CD14-positive monocyte (primary cell): ENCODE data around the gene GRK1. TPM values are rescaled to one million over a fixed set of nuclear protein-coding genes. Genes with fewer than 3 reads are reported as not detected.

Experiments
- DNase-seq, 3 donors: peaks; one replicate each; pipeline ENCODE4 v3.0.0-alpha.2; 2011 to 2022
- H2AFZ ChIP-seq: 2 replicates; pipeline ENCODE4 v1.6.0; 2012; ENCODE audit warnings: mild to moderate bottlenecking, low read depth, low read length, inconsistent platforms; ENCODE audit not compliant: insufficient read depth, poor library complexity, severe bottlenecking
- H3K27ac ChIP-seq, 2 donors: 1 replicate in 1 of 2; 2 replicates in 1 of 2; pipeline ENCODE4 v1.5.1; 2012 to 2013; ENCODE audit warnings: low read length in 2 of 2, control low read depth in 1 of 2, inconsistent platforms in 1 of 2, low read depth in 1 of 2, mild to moderate bottlenecking in 1 of 2
- H3K27me3 ChIP-seq, 2 donors: one replicate each; pipeline versions ENCODE4 v1.6.0 to v1.6.1; 2011 to 2013; ENCODE audit warnings: low read length in 2 of 2; ENCODE audit not compliant: control insufficient read depth in 2 of 2, insufficient read depth in 2 of 2
- H3K36me3 ChIP-seq, 2 donors: replicated peaks in 1 of 2; 1 replicate in 1 of 2; 2 replicates in 1 of 2; pipeline versions ENCODE4 v1.5.1 to v1.6.1; 2012 to 2013; ENCODE audit warnings: low read length in 2 of 2, control low read depth in 1 of 2, inconsistent platforms in 1 of 2, mild to moderate bottlenecking in 1 of 2; ENCODE audit not compliant: insufficient read depth in 2 of 2, control insufficient read depth in 1 of 2
- H3K4me1 ChIP-seq, 2 donors: 1 replicate in 1 of 2; 2 replicates in 1 of 2; pipeline versions ENCODE4 v1.5.1 to v1.6.1; 2012 to 2013; ENCODE audit warnings: low read length in 2 of 2, control low read depth in 1 of 2, inconsistent platforms in 1 of 2, mild to moderate bottlenecking in 1 of 2, moderate library complexity in 1 of 2; ENCODE audit not compliant: insufficient read depth in 2 of 2, control insufficient read depth in 1 of 2
- H3K4me2 ChIP-seq: replicated peaks from 2 replicates; pipeline ENCODE3; 2012; ENCODE audit warnings: low read length, moderate library complexity, mild to moderate bottlenecking; ENCODE audit not compliant: poor library complexity, severe bottlenecking; ENCODE audit errors: extremely low read depth
- H3K4me3 ChIP-seq, 3 experiments: fragments of 200-600 bp in 1 of 3; sonication (generic) in 1 of 3; replicated peaks in 1 of 3; 1 replicate in 2 of 3; 2 replicates in 1 of 3; pipeline ENCODE4 v1.5.1; 2011 to 2013; ENCODE audit warnings: low read length in 3 of 3, mild to moderate bottlenecking in 3 of 3, control low read depth in 2 of 3, low read depth in 2 of 3, inconsistent platforms in 1 of 3, moderate library complexity in 1 of 3
- H3K79me2 ChIP-seq: 2 replicates; pipeline ENCODE4 v1.6.0; 2012; ENCODE audit warnings: mild to moderate bottlenecking, control low read depth, inconsistent platforms, low read length, moderate library complexity; ENCODE audit not compliant: insufficient read depth
- H3K9ac ChIP-seq: 2 replicates; pipeline ENCODE4 v1.6.0; 2017; ENCODE audit warnings: low read length, mild to moderate bottlenecking; ENCODE audit not compliant: insufficient read depth, poor library complexity, severe bottlenecking
- H3K9me3 ChIP-seq, 2 donors: replicated peaks in 1 of 2; 1 replicate in 1 of 2; 2 replicates in 1 of 2; pipeline versions ENCODE4 v1.5.1 to v1.6.1; 2012 to 2013; ENCODE audit warnings: low read length in 2 of 2, control low read depth in 1 of 2; ENCODE audit not compliant: control insufficient read depth in 1 of 2, insufficient read depth in 1 of 2
- H4K20me1 ChIP-seq: 2 replicates; pipeline ENCODE4 v1.6.0; 2012; ENCODE audit warnings: mild to moderate bottlenecking, low read length, control low read depth, moderate library complexity; ENCODE audit not compliant: insufficient read depth
- H3K27ac Mint-ChIP-seq, 7 donors: one replicate each; pipeline ENCODE4 v1.8.0; 2020; ENCODE audit warnings: mild to moderate bottlenecking in 7 of 7, mixed read lengths in 7 of 7, moderate library complexity in 6 of 7, inconsistent platforms in 2 of 7
- H3K27me3 Mint-ChIP-seq, 3 donors: one replicate each; pipeline ENCODE4 v1.8.0; 2021 to 2022; ENCODE audit warnings: low read depth in 3 of 3, mild to moderate bottlenecking in 3 of 3, mixed read lengths in 3 of 3, moderate library complexity in 3 of 3, inconsistent platforms in 1 of 3
- H3K36me3 Mint-ChIP-seq, 2 donors: one replicate each; pipeline ENCODE4 v1.8.0; 2020; ENCODE audit warnings: mixed read lengths in 2 of 2, inconsistent platforms in 1 of 2, mild to moderate bottlenecking in 1 of 2
- H3K4me1 Mint-ChIP-seq: one replicate; pipeline ENCODE4 v1.8.0; 2020; ENCODE audit warnings: mild to moderate bottlenecking, mixed read lengths
- H3K4me3 Mint-ChIP-seq, 2 donors: one replicate each; pipeline ENCODE4 v1.8.0; 2020; ENCODE audit warnings: mild to moderate bottlenecking in 2 of 2, mixed read lengths in 2 of 2, moderate library complexity in 1 of 2
- H3K9me3 Mint-ChIP-seq, 7 donors: one replicate each; pipeline ENCODE4 v1.8.0; 2020 to 2022; ENCODE audit warnings: mixed read lengths in 7 of 7, mild to moderate bottlenecking in 6 of 7, moderate library complexity in 6 of 7, inconsistent platforms in 2 of 7
- WGBS: methylation state at CpG from one replicate; pipeline ENCODE4 v1.1.5; 2013; ENCODE audit warnings: missing lambda C conversion rate; ENCODE audit not compliant: insufficient coverage; 5-methylcytosine and 5-hydroxymethylcytosine counted together
- intact Hi-C, 2 donors: fragments of 100-400 bp; cut with micrococcal nuclease; formaldehyde crosslinking; loops; one replicate each; pipeline versions ENCODE4 v1.15.0 to v1.15.1; 2023
- polyA plus RNA-seq, 3 donors: library from polyadenylated mRNA; depleted of rRNA in 1 of 3; unstranded in 2 of 3; stranded (reverse) in 1 of 3; fragments of 300-500 nt in 2 of 3; fragments of >200 nt in 1 of 3; fragmentation: Illumina TruSeq in 2 of 3; gene quantifications; 1 replicate in 2 of 3; 2 replicates in 1 of 3; pipeline ENCODE4 v1.2.3, GENCODE V29; 2012 to 2021
- TF ChIP-seq, protein P1 (sequence below): fragments of 200-600 bp; IDR thresholded peaks from one replicate; pipeline ENCODE4 v1.8.0; 2022; ENCODE audit warnings: antibody characterized with exemption, mild to moderate bottlenecking

Gene GRK1
- polyA plus RNA-seq, 3 donors: not detected

DNA sequence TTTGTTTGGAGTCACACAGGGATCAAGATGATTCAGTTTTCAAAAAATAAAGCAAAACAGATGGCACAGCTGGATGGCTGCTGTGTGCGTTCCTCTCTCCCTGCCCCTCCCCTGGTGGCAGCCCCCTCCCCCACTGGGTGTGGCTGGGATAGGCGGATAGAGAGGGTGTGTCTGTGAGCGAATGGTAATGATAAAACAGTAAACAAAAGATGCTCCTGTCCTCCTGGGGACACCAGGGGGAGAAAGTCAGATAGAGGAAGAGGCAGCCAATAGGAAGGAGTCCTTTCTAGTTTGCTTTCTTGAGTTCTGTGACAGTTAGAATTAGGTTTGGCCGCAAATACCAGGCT lies 98.5 kb downstream of the GRK1 start:
- no peak overlapping the region for H3K4me2 ChIP-seq
- Mint-ChIP-seq H3K36me3 (peaks cover 0 to 6% of the 10 kb centered on the region in 2 donors), H3K27ac (no peak overlapping the region), H3K4me1 (no peaks in the 10 kb centered on the region), H3K9me3 (peaks cover 2 to 13% (median 7%) of the 10 kb centered on the region in 7 donors), H3K27me3 (peaks cover 24 to 39% (median 34%) of the 10 kb centered on the region in 3 donors), H3K4me3 (no peak overlapping the region)
- no peaks in the 10 kb centered on the region for H3K4me1 ChIP-seq
- H3K4me3 ChIP-seq: no peak overlapping the region
- peaks cover 4 to 10% of the 10 kb centered on the region in 2 donors for H3K9me3 ChIP-seq
- TF ChIP-seq, protein P1, sequence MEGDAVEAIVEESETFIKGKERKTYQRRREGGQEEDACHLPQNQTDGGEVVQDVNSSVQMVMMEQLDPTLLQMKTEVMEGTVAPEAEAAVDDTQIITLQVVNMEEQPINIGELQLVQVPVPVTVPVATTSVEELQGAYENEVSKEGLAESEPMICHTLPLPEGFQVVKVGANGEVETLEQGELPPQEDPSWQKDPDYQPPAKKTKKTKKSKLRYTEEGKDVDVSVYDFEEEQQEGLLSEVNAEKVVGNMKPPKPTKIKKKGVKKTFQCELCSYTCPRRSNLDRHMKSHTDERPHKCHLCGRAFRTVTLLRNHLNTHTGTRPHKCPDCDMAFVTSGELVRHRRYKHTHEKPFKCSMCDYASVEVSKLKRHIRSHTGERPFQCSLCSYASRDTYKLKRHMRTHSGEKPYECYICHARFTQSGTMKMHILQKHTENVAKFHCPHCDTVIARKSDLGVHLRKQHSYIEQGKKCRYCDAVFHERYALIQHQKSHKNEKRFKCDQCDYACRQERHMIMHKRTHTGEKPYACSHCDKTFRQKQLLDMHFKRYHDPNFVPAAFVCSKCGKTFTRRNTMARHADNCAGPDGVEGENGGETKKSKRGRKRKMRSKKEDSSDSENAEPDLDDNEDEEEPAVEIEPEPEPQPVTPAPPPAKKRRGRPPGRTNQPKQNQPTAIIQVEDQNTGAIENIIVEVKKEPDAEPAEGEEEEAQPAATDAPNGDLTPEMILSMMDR: no peak
- no peaks in the 10 kb centered on the region for H4K20me1 ChIP-seq
- H3K27me3 ChIP-seq: peaks cover 13 to 19% of the 10 kb centered on the region in 2 donors
- 100% methylated on average over 1 of the region's 4 CpGs for WGBS
- H3K36me3 ChIP-seq: no peaks in the 10 kb centered on the region
- H3K27ac ChIP-seq: no peak overlapping the region
- no peak for DNase-seq
- no peak overlapping the region for H3K9ac ChIP-seq
- intact Hi-C loops: no loop called here
- H3K79me2 ChIP-seq: no peaks in the 10 kb centered on the region
- no peak overlapping the region for H2AFZ ChIP-seq

DNA sequence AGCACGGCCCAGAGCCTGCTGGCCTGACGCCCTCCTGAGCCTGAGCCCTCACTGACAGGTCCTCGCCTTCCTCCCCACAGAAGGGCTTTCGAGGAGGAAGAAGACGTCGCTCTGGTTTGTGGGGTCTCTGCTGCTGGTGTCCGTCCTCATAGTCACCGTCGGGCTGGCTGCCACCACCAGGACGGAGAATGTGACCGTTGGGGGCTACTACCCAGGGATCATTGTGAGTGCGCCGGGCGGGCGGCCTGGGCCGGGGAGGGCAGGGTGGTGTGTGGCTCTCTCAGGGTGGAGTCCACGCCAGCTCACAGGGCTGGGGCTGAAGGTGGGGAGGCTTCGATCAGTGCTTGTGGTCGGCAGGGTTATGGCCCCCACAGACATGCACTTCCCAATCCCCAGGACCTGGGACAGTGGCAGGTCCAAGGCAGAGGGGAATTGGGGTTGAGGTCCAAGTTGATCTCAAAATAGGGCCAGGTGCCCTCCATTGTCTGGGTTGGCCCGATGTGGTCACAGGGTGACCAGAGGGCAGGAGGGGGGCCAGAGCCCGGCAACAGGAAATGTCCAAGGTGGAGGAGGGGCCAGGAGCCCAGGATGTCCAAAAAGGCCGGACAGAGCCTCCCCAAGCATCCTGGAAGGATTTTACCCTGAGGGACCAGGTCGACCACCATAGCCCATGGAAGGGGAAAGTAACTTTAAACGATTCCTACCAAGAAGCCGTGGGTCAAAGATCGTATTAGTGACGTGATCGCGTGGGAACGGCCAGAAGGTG lies 99.2 kb downstream of the GRK1 start:
- peaks cover 17 to 33% (median 27%) of the 10 kb centered on the region in 3 donors for H3K27me3 Mint-ChIP-seq
- Histone ChIP-seq H2AFZ (no peak overlapping the region), H3K79me2 (no peaks in the 10 kb centered on the region), H3K4me3 (no peak overlapping the region), H3K4me2 (no peak overlapping the region), H3K9ac (no peak overlapping the region), H4K20me1 (no peaks in the 10 kb centered on the region), H3K36me3 (no peaks in the 10 kb centered on the region), H3K9me3 (peaks cover 10 to 17% of the 10 kb centered on the region in 2 donors), H3K27ac (no peak overlapping the region), H3K27me3 (peaks cover 8 to 13% of the 10 kb centered on the region in 2 donors), H3K4me1 (no peaks in the 10 kb centered on the region)
- intact Hi-C loops: no loop called here
- H3K9me3 Mint-ChIP-seq: peaks cover 6 to 18% (median 12%) of the 10 kb centered on the region in 7 donors
- H3K4me1 Mint-ChIP-seq: no peaks in the 10 kb centered on the region
- peaks cover 0 to 6% of the 10 kb centered on the region in 2 donors for H3K36me3 Mint-ChIP-seq
- WGBS: 90% methylated on average over 25 of the region's 30 CpGs
- no peak for DNase-seq
- TF ChIP-seq, protein P1: no peak
- H3K4me3 Mint-ChIP-seq: no peak overlapping the region
- H3K27ac Mint-ChIP-seq: no peak overlapping the region
